ENCODE results near the gene SCRN2. TPM values are rescaled to one million over a fixed set of nuclear protein-coding genes. Genes with fewer than 3 reads are reported as not detected.

The SCRN2 gene
- total and polyA plus RNA-seq, 2 of the 8 experiments (the other 6 are each of a cell fraction or from before 2014, with no cell fraction given) = 24.4 to 42.3 TPM

DNA sequence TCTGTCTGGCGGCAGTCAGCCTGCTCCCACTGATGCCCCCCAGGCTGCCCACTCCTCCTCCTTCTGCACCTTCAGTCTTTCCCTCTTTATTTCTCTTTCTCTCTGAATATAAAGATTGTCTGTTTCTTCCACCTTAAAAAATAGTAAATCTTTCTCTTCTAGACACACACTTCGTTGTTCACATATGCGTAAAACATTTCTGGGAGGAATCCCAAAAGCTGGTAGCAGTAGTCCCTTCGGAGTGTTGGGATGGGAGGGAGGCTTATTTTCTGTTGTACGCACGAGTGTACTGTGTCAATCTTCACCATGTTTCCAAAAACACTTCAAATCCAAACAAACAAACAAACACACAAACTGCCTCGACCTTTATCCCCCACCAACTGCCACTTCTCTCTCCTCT, 29.4 kb downstream of the SCRN2 start:
- no peak overlapping the region for H2AFZ ChIP-seq (ENCODE audit: low read length)
- H3K27ac ChIP-seq (ENCODE audit: low read depth, low read length) = no peak overlapping the region
- no peaks in the 10 kb centered on the region for H3K27me3 ChIP-seq (replicated peaks in 1 of 4; ENCODE audit: control insufficient read depth in 3 of 4, extremely low read depth in 1 of 4, insufficient read depth in 3 of 4, low read length in 3 of 4)
- no peak overlapping the region for H3K4me2 ChIP-seq (ENCODE audit: insufficient read depth in 1 of 2, low read depth in 2 of 2, low read length in 2 of 2)
- no peaks in the 10 kb centered on the region for H3K23me2 ChIP-seq (ENCODE audit: low read depth, low read length)
- H4K20me1 ChIP-seq (replicated peaks in 1 of 2; ENCODE audit: control insufficient read depth in 1 of 2, insufficient read depth in 2 of 2, low read length in 2 of 2) = peaks cover 0 to 5% of the 10 kb centered on the region in 2 experiments
- H2AK5ac ChIP-seq (ENCODE audit: low read depth, low read length) = no peak overlapping the region
- H3K79me2 ChIP-seq (ENCODE audit: control insufficient read depth in 1 of 2, insufficient read depth in 2 of 2, low read length in 2 of 2) = no peaks in the 10 kb centered on the region
- no peak overlapping the region for H3K14ac ChIP-seq (ENCODE audit: insufficient read length)
- no peak overlapping the region for H2BK15ac ChIP-seq (ENCODE audit: low read length)
- 80 to 100% methylated on average over 1 to 7 of the region's 7 CpGs for WGBS, 2 experiments (ENCODE audit: extremely low coverage in 1 of 2, insufficient coverage in 1 of 2, insufficient read length in 1 of 2, insufficient replicate concordance in 2 of 2, low coverage in 1 of 2, low lambda C conversion rate in 2 of 2, missing lambda C conversion rate in 1 of 2)
- no peak overlapping the region for H3K4me3 ChIP-seq (ENCODE audit: extremely low read depth in 1 of 4, insufficient read depth in 2 of 4, low read depth in 3 of 4, low read length in 4 of 4)
- no peak overlapping the region for H4K5ac ChIP-seq (ENCODE audit: insufficient read length, low read depth, low read length)
- no peak overlapping the region for H3K23ac ChIP-seq (ENCODE audit: insufficient read length)
- DNase-seq (ENCODE audit: low read depth in 1 of 2, low spot score in 2 of 2) (no peak), FAIRE-seq (no peak)
- no peak overlapping the region for H2BK12ac ChIP-seq (ENCODE audit: low read depth, low read length)
- H2BK20ac ChIP-seq (ENCODE audit: low read length) = no peak overlapping the region
- no peak overlapping the region for H4K8ac ChIP-seq (ENCODE audit: extremely low read depth, insufficient read depth, low read length)
- no peaks in the 10 kb centered on the region; the same call in none of the 2 replicates for H3K79me1 ChIP-seq (ENCODE audit: low read depth, low read length)
- H3K36me3 ChIP-seq (ENCODE audit: control insufficient read depth in 2 of 4, insufficient read depth in 4 of 4, low read length in 3 of 4) = peaks cover 0 to 2% (median 0%) of the 10 kb centered on the region in 4 experiments; a peak in 1 of 8 replicates
- CTCF ChIA-PET (ENCODE audit: partially characterized antibody) = interaction anchor here (1.0 to 1.8 kb wide), 2 partner anchors 10 to 36 kb away, joined by 3 to 5 read pairs; partner anchors contain the start of gene OSBPL7
- no peak overlapping the region for H2BK5ac ChIP-seq (ENCODE audit: low read depth, low read length)
- no peaks in the 10 kb centered on the region for H3K9me3 ChIP-seq (ENCODE audit: insufficient read depth in 2 of 2, low read depth in 1 of 2, low read length in 1 of 2)
- no peaks in the 10 kb centered on the region; a peak in 1 of 7 replicates for H3K4me1 ChIP-seq (replicated peaks in 1 of 4; ENCODE audit: control insufficient read depth in 3 of 4, insufficient read depth in 4 of 4, low read length in 3 of 4)
- H3K4ac ChIP-seq (replicated peaks; ENCODE audit: insufficient read length, low read depth, low read length) = no peak overlapping the region
- no peak overlapping the region for H3K18ac ChIP-seq (ENCODE audit: extremely low read depth, low read length)
- H3K9ac ChIP-seq (replicated peaks in 1 of 4; ENCODE audit: extremely low read depth in 1 of 4, low read depth in 3 of 4, low read length in 3 of 4) = no peak overlapping the region
- H4K91ac ChIP-seq (replicated peaks; ENCODE audit: insufficient read length, low read length) = no peak overlapping the region
- POLR2A ChIA-PET (ENCODE audit: partially characterized antibody) = interaction anchor here (1.6 kb wide), 1 partner anchor 10 kb away, joined by 6 read pairs; the partner anchor contains the start of gene OSBPL7
- H3K56ac ChIP-seq (replicated peaks; ENCODE audit: insufficient read length, low read depth, low read length) = no peak overlapping the region
- no peak overlapping the region for H2BK120ac ChIP-seq (replicated peaks; ENCODE audit: low read depth, low read length)
- no peak for TF ChIP-seq CHD1 (IDR thresholded peaks at IDR 0.05; ENCODE audit: low read depth, low read length)
- TF ChIP-seq TAF1 (IDR thresholded peaks at IDR 0.05; ENCODE audit: low read depth, low read length) = no peak
- TF ChIP-seq TCF12 (IDR thresholded peaks at IDR 0.05; ENCODE audit: low read depth, low read length) = no peak
- TF ChIP-seq BRCA1 (IDR thresholded peaks at IDR 0.05; ENCODE audit: low read depth, low read length) = no peak
- TF ChIP-seq SIRT6 (IDR thresholded peaks at IDR 0.05; ENCODE audit: low read length) = no peak
- TF ChIP-seq KDM4A (IDR thresholded peaks at IDR 0.05; ENCODE audit: low read depth, low read length, severe bottlenecking) = no peak
- no peak for TF ChIP-seq BCL11A (IDR thresholded peaks at IDR 0.05; ENCODE audit: low read depth in 2 of 2, low read length in 2 of 2)
- TF ChIP-seq POLR2A (IDR thresholded peaks at IDR 0.05; ENCODE audit: control extremely low read depth in 1 of 2, low read depth in 2 of 2, low read length in 2 of 2) = no peak
- no peak for TF ChIP-seq EGR1 (IDR thresholded peaks at IDR 0.05; ENCODE audit: borderline replicate concordance, low read depth, low read length)
- TF ChIP-seq FOSL1 (IDR thresholded peaks at IDR 0.05; ENCODE audit: insufficient read depth, low read depth, low read length) = no peak
- TF ChIP-seq, protein P1, sequence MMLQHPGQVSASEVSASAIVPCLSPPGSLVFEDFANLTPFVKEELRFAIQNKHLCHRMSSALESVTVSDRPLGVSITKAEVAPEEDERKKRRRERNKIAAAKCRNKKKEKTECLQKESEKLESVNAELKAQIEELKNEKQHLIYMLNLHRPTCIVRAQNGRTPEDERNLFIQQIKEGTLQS (IDR thresholded peaks at IDR 0.05; ENCODE audit: insufficient read depth, low read depth, low read length) = no peak
- TF ChIP-seq PHF8 (conservative IDR thresholded peaks at IDR 0.05; ENCODE audit: low read depth, low read length) = no peak
- no peak for TF ChIP-seq RAD21 (IDR thresholded peaks at IDR 0.05 in 1 of 2, conservative IDR thresholded peaks at IDR 0.05 in 1 of 2; ENCODE audit: low read depth in 2 of 2, low read length in 2 of 2)
- no peak for TF ChIP-seq RNF2 (IDR thresholded peaks at IDR 0.05; ENCODE audit: borderline replicate concordance, low read depth, low read length, missing control alignments, poor library complexity, severe bottlenecking)

Measured in H1 (cell line).